SK-N-MC (cell line): ENCODE measurements around the gene NOC2L.

Experiments used
- EZH2 ChIP-seq: fragments of 200-600 bp; sonication (generic); IDR thresholded peaks from one replicate; pipeline ENCODE4 v1.6.1; 2017; ENCODE audit warnings: antibody characterized with exemption
- POLR2AphosphoS5 ChIP-seq: IDR thresholded peaks from 2 replicates; pipeline ENCODE4 v1.6.1; 2012; ENCODE audit warnings: mild to moderate bottlenecking, low read depth, low read length, borderline replicate concordance

DNA sequence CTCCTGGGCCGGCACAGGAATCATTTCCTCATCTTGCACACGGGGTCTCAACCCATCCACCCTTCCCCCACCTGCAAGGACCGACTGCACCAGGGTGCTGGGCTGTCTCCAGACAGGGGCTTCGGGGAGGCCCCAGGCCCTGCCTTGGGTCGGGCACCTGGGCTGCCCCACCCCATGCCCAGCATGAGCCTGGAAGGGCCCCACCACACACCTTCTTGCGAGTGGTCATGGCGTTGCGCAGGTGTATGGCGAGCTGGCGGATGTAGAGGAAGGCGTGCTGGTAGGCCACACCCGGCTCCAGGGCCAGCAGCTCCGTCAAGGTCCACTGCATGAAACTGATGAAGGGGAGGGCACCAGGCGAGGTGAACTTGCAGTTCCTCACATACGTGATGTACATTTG is 6.9 kb downstream of the NOC2L start:
- TF ChIP-seq EZH2 (no peak), POLR2AphosphoS5 (no peak)
